Naive thymus-derived CD4-positive, alpha-beta T cell (primary cell): ENCODE results near the gene ZDHHC14. TPM values are rescaled to one million over a fixed set of nuclear protein-coding genes. Genes with fewer than 3 reads are reported as not detected.

ENCODE experiments used
- ATAC-seq: fragments of 150-1000 bp; cut with Tn5 transposase; 2 replicates; pipeline ENCODE4 v1.10.0; 2021; ENCODE audit warnings: mild to moderate bottlenecking, moderate library complexity
- CTCF ChIA-PET: fragments of 350-600 bp; sonication (Branson Sonifier 250); formaldehyde crosslinking; loops from one replicate; lab custom pipeline; 2021; ENCODE audit warnings: antibody characterized with exemption; lab: Charles Lee
- POLR2A ChIA-PET: fragments of 350-600 bp; sonication (Branson Sonifier 250); formaldehyde crosslinking; loops from one replicate; lab custom pipeline; 2021; ENCODE audit warnings: antibody characterized with exemption, inconsistent platforms; lab: Charles Lee
- DNase-seq, 9 donors: peaks; one replicate each; pipeline versions ENCODE4 v3.0.0 to v3.0.0-alpha.2; 2020 to 2022; ENCODE audit warnings: mixed read lengths in 1 of 9
- H3K27ac ChIP-seq: one replicate; pipeline ENCODE4 v1.7.0; 2013; ENCODE audit warnings: mild to moderate bottlenecking, low read depth, low read length, moderate library complexity
- H3K27me3 ChIP-seq, 2 donors: one replicate each; pipeline ENCODE4 v1.7.0; 2013; ENCODE audit warnings: low read length in 2 of 2, mild to moderate bottlenecking in 2 of 2, moderate library complexity in 2 of 2; ENCODE audit not compliant: control insufficient read depth in 2 of 2, insufficient read depth in 2 of 2
- H3K36me3 ChIP-seq, 3 experiments: 1 replicate in 2 of 3; 2 replicates in 1 of 3; pipeline ENCODE4 v1.7.0; 2013; ENCODE audit warnings: low read length in 3 of 3, mild to moderate bottlenecking in 3 of 3, moderate library complexity in 1 of 3; ENCODE audit not compliant: insufficient read depth in 3 of 3, control insufficient read depth in 2 of 3
- H3K4me1 ChIP-seq, 2 donors: one replicate each; pipeline ENCODE4 v1.7.0; 2013; ENCODE audit warnings: low read length in 2 of 2, mild to moderate bottlenecking in 2 of 2, moderate library complexity in 1 of 2; ENCODE audit not compliant: control insufficient read depth in 2 of 2, insufficient read depth in 2 of 2
- H3K4me3 ChIP-seq: 2 replicates; pipeline ENCODE4 v1.7.0; 2013; ENCODE audit warnings: mild to moderate bottlenecking, low read length
- H3K9me3 ChIP-seq, 3 experiments: 1 replicate in 2 of 3; 2 replicates in 1 of 3; pipeline ENCODE4 v1.7.0; 2013; ENCODE audit warnings: low read length in 3 of 3; ENCODE audit not compliant: control insufficient read depth in 2 of 3
- H3K27ac Mint-ChIP-seq, 9 donors: one replicate each; pipeline ENCODE4 v1.8.0; 2020 to 2022; ENCODE audit warnings: mixed read lengths in 9 of 9, mild to moderate bottlenecking in 8 of 9, moderate library complexity in 5 of 9, inconsistent platforms in 2 of 9
- H3K27me3 Mint-ChIP-seq, 5 donors: one replicate each; pipeline ENCODE4 v1.8.0; 2021 to 2022; ENCODE audit warnings: mixed read lengths in 5 of 5, mild to moderate bottlenecking in 1 of 5
- H3K36me3 Mint-ChIP-seq, 5 donors: one replicate each; pipeline ENCODE4 v1.8.0; 2020 to 2022; ENCODE audit warnings: mixed read lengths in 5 of 5, mild to moderate bottlenecking in 3 of 5, inconsistent platforms in 1 of 5
- H3K4me1 Mint-ChIP-seq, 7 donors: one replicate each; pipeline ENCODE4 v1.8.0; 2020 to 2022; ENCODE audit warnings: mixed read lengths in 7 of 7, mild to moderate bottlenecking in 3 of 7, inconsistent platforms in 1 of 7
- H3K4me3 Mint-ChIP-seq, 10 donors: one replicate each; pipeline ENCODE4 v1.8.0; 2020 to 2022; ENCODE audit warnings: mild to moderate bottlenecking in 10 of 10, mixed read lengths in 10 of 10, moderate library complexity in 6 of 10, inconsistent platforms in 2 of 10
- H3K9me3 Mint-ChIP-seq, 11 donors: one replicate each; pipeline ENCODE4 v1.8.0; 2020 to 2022; ENCODE audit warnings: mixed read lengths in 11 of 11, mild to moderate bottlenecking in 4 of 11, inconsistent platforms in 1 of 11, moderate library complexity in 1 of 11
- intact Hi-C, 2 donors: fragments of 100-400 bp; cut with micrococcal nuclease; formaldehyde crosslinking; loops; one replicate each; pipeline ENCODE4 v1.15.1; 2023
- polyA plus RNA-seq, 2 donors: library from polyadenylated mRNA; unstranded; fragments of 300-500 nt; fragmentation: Illumina TruSeq; gene quantifications; one replicate each; pipeline ENCODE4 v1.2.3, GENCODE V29; 2021
- total RNA-seq, 6 experiments: library from RNA in 5 of 6; stranded (reverse) in 5 of 6; gene quantifications; 1 replicate in 5 of 6; 2 replicates in 1 of 6; pipeline ENCODE4 v1.2.3 and lab custom pipeline; 2021 to 2026

The ZDHHC14 gene
- total and polyA plus RNA-seq, 7 experiments from 2014 or later, result 0.13 to 18.2 (median 0.95) TPM

- Mint-ChIP-seq H3K4me3 (peak overlapping the region in 2 of 10 donors; percentile 3 to 9), H3K27me3 (peaks cover 0 to 13% (median 5%) of the 10 kb centered on the region in 5 donors), H3K4me1 (peaks cover 17 to 34% (median 22%) of the 10 kb centered on the region in 7 donors), H3K9me3 (peaks cover 0 to 5% (median 0%) of the 10 kb centered on the region in 11 donors), H3K27ac (peak overlapping the region in 5 of 9 donors; percentile 2 to 31 (median 13)), H3K36me3 (peaks cover 0 to 21% (median 4%) of the 10 kb centered on the region in 5 donors)
- Histone ChIP-seq H3K4me3 (no peak overlapping the region), H3K27ac (no peak overlapping the region), H3K36me3 (no peaks in the 10 kb centered on the region), H3K9me3 (no peaks in the 10 kb centered on the region), H3K27me3 (no peaks in the 10 kb centered on the region), H3K4me1 (peaks cover 5 to 13% of the 10 kb centered on the region in 2 donors)
- ChIA-PET CTCF (interaction anchor here (1.4 kb wide), 1 partner anchor 15 kb away, joined by 3 read pairs; no protein-coding TSS in a partner anchor), POLR2A (no interaction called here)
- intact Hi-C loops, result no loop called here
- no peak for DNase-seq
- no peak for ATAC-seq
Observed at GRCh38 chr6:157551041-157551832, 170.2 kb downstream of the ZDHHC14 start.

- Mint-ChIP-seq H3K27me3 (peaks cover 0 to 13% (median 5%) of the 10 kb centered on the region in 5 donors), H3K27ac (peak overlapping the region in 1 of 9 donors; percentile 7), H3K4me3 (no peak overlapping the region), H3K4me1 (peaks cover 17 to 40% (median 22%) of the 10 kb centered on the region in 7 donors), H3K9me3 (peaks cover 0 to 5% (median 0%) of the 10 kb centered on the region in 11 donors), H3K36me3 (peaks cover 0 to 17% (median under 1%) of the 10 kb centered on the region in 5 donors)
- POLR2A ChIA-PET, result no interaction called here
- Histone ChIP-seq H3K9me3 (no peaks in the 10 kb centered on the region), H3K4me1 (peaks cover 5 to 13% of the 10 kb centered on the region in 2 donors), H3K27me3 (no peaks in the 10 kb centered on the region), H3K4me3 (no peak overlapping the region), H3K36me3 (no peaks in the 10 kb centered on the region), H3K27ac (no peak overlapping the region)
- intact Hi-C loops, result no loop called here
- DNase-seq (no peak), ATAC-seq (no peak)
- CTCF ChIA-PET, result no interaction called here
Observed at GRCh38 chr6:157552081-157552747, 171.2 kb downstream of the ZDHHC14 start.

- Histone ChIP-seq H3K27me3 (no peaks in the 10 kb centered on the region), H3K4me3 (no peak overlapping the region), H3K36me3 (no peaks in the 10 kb centered on the region), H3K4me1 (peaks cover 5 to 13% of the 10 kb centered on the region in 2 donors), H3K27ac (no peak overlapping the region), H3K9me3 (no peaks in the 10 kb centered on the region)
- H3K9me3 Mint-ChIP-seq, result peaks cover 0 to 5% (median 0%) of the 10 kb centered on the region in 11 donors
- H3K27me3 Mint-ChIP-seq, result peaks cover 0 to 13% (median 5%) of the 10 kb centered on the region in 5 donors
- ATAC-seq, result no peak
- ChIA-PET POLR2A (no interaction called here), CTCF (interaction anchor here (1.0 kb wide), 1 partner anchor 116 kb away, joined by 3 read pairs; no protein-coding TSS in a partner anchor)
- peaks cover 18 to 47% (median 22%) of the 10 kb centered on the region in 7 donors for H3K4me1 Mint-ChIP-seq
- H3K36me3 Mint-ChIP-seq, result peaks cover 0 to 17% (median 0%) of the 10 kb centered on the region in 5 donors
- H3K4me3 Mint-ChIP-seq, result no peak overlapping the region
- no peak overlapping the region for H3K27ac Mint-ChIP-seq
- intact Hi-C loops, result no loop called here
- DNase-seq, result no peak
Observed at GRCh38 chr6:157552820-157553485, 172.0 kb downstream of the ZDHHC14 start.

- DNase-seq, result no peak
- H3K36me3 ChIP-seq, result no peaks in the 10 kb centered on the region
- ChIA-PET CTCF (interaction anchor here (0.6 kb wide), 1 partner anchor 1133 kb away, joined by 3 read pairs; no protein-coding TSS in a partner anchor), POLR2A (no interaction called here)
- Mint-ChIP-seq H3K27ac (no peak overlapping the region), H3K36me3 (peaks cover 0 to 23% (median 0%) of the 10 kb centered on the region in 5 donors), H3K9me3 (peaks cover 0 to 5% (median 0%) of the 10 kb centered on the region in 11 donors), H3K4me1 (peaks cover 11 to 50% (median 15%) of the 10 kb centered on the region in 7 donors), H3K27me3 (peaks cover 0 to 24% (median 3%) of the 10 kb centered on the region in 5 donors), H3K4me3 (no peak overlapping the region)
- H3K9me3 ChIP-seq, result no peaks in the 10 kb centered on the region
- H3K27ac ChIP-seq, result no peak overlapping the region
- ATAC-seq, result no peak
- H3K4me1 ChIP-seq, result peaks cover 5 to 13% of the 10 kb centered on the region in 2 donors
- intact Hi-C loops, result no loop called here
- no peaks in the 10 kb centered on the region for H3K27me3 ChIP-seq
- no peak overlapping the region for H3K4me3 ChIP-seq
Observed at GRCh38 chr6:157554747-157555146, 173.8 kb downstream of the ZDHHC14 start.

GRCh38 chr6:157555455-157556143 lies 174.6 kb downstream of the ZDHHC14 start:
- POLR2A ChIA-PET, result no interaction called here
- ATAC-seq (no peak), DNase-seq (no peak)
- H3K36me3 Mint-ChIP-seq, result peaks cover 0 to 24% (median 0%) of the 10 kb centered on the region in 5 donors
- peaks cover 0 to 3% (median 0%) of the 10 kb centered on the region in 11 donors for H3K9me3 Mint-ChIP-seq
- Histone ChIP-seq H3K9me3 (no peaks in the 10 kb centered on the region), H3K27me3 (no peaks in the 10 kb centered on the region), H3K4me3 (no peak overlapping the region), H3K27ac (no peak overlapping the region), H3K36me3 (no peaks in the 10 kb centered on the region), H3K4me1 (peaks cover 5 to 6% of the 10 kb centered on the region in 2 donors)
- CTCF ChIA-PET, result interaction anchor here (0.6 kb wide), 1 partner anchor 1133 kb away, joined by 3 read pairs; no protein-coding TSS in a partner anchor
- no peak overlapping the region for H3K4me3 Mint-ChIP-seq
- H3K4me1 Mint-ChIP-seq, result peaks cover 5 to 42% (median 10%) of the 10 kb centered on the region in 7 donors
- no peak overlapping the region for H3K27ac Mint-ChIP-seq
- peaks cover 0 to 25% (median 3%) of the 10 kb centered on the region in 5 donors for H3K27me3 Mint-ChIP-seq
- intact Hi-C loops, result no loop called here
